ENCODE measurements around the gene PLCL2. TPM values are rescaled to one million over a fixed set of nuclear protein-coding genes. Genes with fewer than 3 reads are reported as not detected.

Gene PLCL2
- total and polyA plus RNA-seq, 2 donors (not counting 1 experiment from before 2014, with no cell fraction given), result 21.7 to 55.2 TPM

DNA sequence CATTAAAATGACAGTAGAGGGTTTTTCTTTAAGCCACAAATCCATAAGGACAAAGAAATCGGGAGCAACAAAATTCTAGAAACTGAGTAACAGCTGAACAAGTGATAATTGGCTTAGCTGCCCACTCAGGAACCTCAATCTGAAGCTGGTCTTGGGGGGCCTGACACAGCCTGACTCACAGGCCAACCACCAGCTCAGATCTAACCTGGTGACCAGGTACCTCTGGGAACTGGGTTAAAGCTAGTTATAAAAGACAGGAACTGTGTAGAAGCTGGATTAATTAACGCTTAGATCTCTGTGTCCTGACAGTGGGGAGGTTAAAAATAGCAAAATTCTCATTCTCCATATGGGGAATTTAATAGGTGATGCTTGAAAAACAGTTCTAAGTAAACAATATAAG is 161.9 kb downstream of the PLCL2 start:
- H3K27ac Mint-ChIP-seq, result no peak overlapping the region
- Histone ChIP-seq H3K27ac (ENCODE audit: low read length in 2 of 2) (no peak overlapping the region), H3K4me3 (ENCODE audit: control extremely low read depth in 1 of 5, extremely low read depth in 1 of 5, insufficient read depth in 1 of 5, low read depth in 2 of 5, low read length in 4 of 5) (no peak overlapping the region), H4K20me1 (ENCODE audit: control insufficient read depth, insufficient read depth, low read length, poor library complexity, severe bottlenecking) (peaks cover 2% of the 10 kb centered on the region), H3K4me2 (replicated peaks; ENCODE audit: low read depth, low read length, poor library complexity, severe bottlenecking) (no peak overlapping the region), H3K79me2 (ENCODE audit: control insufficient read depth, insufficient read depth, low read length) (peaks cover 1% of the 10 kb centered on the region), H3K9ac (ENCODE audit: low read length) (no peak overlapping the region), H3K27me3 (replicated peaks in 1 of 4; ENCODE audit: control extremely low read depth in 1 of 4, control insufficient read depth in 3 of 4, insufficient read depth in 4 of 4, low read length in 3 of 4) (no peaks in the 10 kb centered on the region), H2AFZ (ENCODE audit: insufficient read depth, low read depth, low read length, poor library complexity, severe bottlenecking) (no peak overlapping the region), H3K9me3 (ENCODE audit: control extremely low read depth in 1 of 3, control insufficient read depth in 2 of 3, insufficient read depth in 1 of 3, low read length in 2 of 3) (peaks cover 0 to 2% (median 0%) of the 10 kb centered on the region in 3 donors), H3K4me1 (ENCODE audit: control insufficient read depth in 2 of 2, insufficient read depth in 2 of 2, low read length in 2 of 2) (no peaks in the 10 kb centered on the region), H3K36me3 (replicated peaks in 1 of 2; ENCODE audit: control extremely low read depth in 1 of 2, control insufficient read depth in 1 of 2, extremely low read depth in 1 of 2, insufficient read depth in 2 of 2, low read length in 1 of 2) (peaks cover 12 to 48% of the 10 kb centered on the region in 2 experiments)
- peaks cover 13% of the 10 kb centered on the region for H3K4me1 Mint-ChIP-seq
- TF ChIP-seq, protein P1, sequence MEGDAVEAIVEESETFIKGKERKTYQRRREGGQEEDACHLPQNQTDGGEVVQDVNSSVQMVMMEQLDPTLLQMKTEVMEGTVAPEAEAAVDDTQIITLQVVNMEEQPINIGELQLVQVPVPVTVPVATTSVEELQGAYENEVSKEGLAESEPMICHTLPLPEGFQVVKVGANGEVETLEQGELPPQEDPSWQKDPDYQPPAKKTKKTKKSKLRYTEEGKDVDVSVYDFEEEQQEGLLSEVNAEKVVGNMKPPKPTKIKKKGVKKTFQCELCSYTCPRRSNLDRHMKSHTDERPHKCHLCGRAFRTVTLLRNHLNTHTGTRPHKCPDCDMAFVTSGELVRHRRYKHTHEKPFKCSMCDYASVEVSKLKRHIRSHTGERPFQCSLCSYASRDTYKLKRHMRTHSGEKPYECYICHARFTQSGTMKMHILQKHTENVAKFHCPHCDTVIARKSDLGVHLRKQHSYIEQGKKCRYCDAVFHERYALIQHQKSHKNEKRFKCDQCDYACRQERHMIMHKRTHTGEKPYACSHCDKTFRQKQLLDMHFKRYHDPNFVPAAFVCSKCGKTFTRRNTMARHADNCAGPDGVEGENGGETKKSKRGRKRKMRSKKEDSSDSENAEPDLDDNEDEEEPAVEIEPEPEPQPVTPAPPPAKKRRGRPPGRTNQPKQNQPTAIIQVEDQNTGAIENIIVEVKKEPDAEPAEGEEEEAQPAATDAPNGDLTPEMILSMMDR (IDR thresholded peaks at IDR 0.05), result no peak
- TF ChIP-seq EZH2 (IDR thresholded peaks at IDR 0.05; ENCODE audit: borderline replicate concordance, insufficient read depth, low read depth, low read length, poor library complexity, severe bottlenecking), result no peak
- CTCF ChIA-PET, result interaction anchor here (0.7 to 1.1 kb wide), 2 partner anchors 19 to 35 kb away, joined by 4 read pairs; no protein-coding TSS in a partner anchor
- POLR2A ChIA-PET, result no interaction called here
- 100% methylated on average over 1 of the region's 2 CpGs for WGBS (ENCODE audit: insufficient coverage)
- H3K4me3 Mint-ChIP-seq, result no peak overlapping the region
- ATAC-seq (ENCODE audit: low read depth) (no peak), DNase-seq (no peak)
- intact Hi-C loops (cut with micrococcal nuclease), result no loop called here
- H3K27me3 Mint-ChIP-seq, result no peaks in the 10 kb centered on the region
- no peaks in the 10 kb centered on the region for H3K9me3 Mint-ChIP-seq (ENCODE audit: insufficient read depth)

DNA sequence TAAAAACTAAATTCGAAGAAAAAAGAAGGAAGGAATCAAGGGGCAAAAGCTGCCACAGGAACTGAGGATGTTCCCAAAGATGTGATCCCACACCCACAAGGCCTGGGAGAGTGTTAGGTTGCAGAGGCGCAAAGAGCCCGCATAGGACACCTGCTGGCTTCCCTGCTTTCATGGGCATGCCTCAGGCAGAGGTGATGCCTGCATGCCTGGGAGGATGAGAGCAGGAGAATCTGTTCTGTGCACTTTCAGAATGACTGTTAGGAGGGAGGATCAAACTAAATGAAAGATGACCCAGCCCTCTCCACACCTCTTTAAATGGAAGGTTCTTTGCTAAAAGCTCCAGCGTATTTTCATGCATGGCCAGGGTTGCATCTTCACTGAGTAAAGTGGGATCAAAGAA is 162.4 kb downstream of the PLCL2 start:
- no peaks in the 10 kb centered on the region for H4K20me1 ChIP-seq (ENCODE audit: control insufficient read depth, insufficient read depth, low read length, poor library complexity, severe bottlenecking)
- Mint-ChIP-seq H3K9me3 (ENCODE audit: insufficient read depth) (no peaks in the 10 kb centered on the region), H3K4me1 (peaks cover 18% of the 10 kb centered on the region), H3K27me3 (no peaks in the 10 kb centered on the region), H3K27ac (no peak overlapping the region), H3K4me3 (no peak overlapping the region)
- no peak overlapping the region for H3K4me3 ChIP-seq (ENCODE audit: control extremely low read depth in 1 of 5, extremely low read depth in 1 of 5, insufficient read depth in 1 of 5, low read depth in 2 of 5, low read length in 4 of 5)
- no peaks in the 10 kb centered on the region for H3K79me2 ChIP-seq (ENCODE audit: control insufficient read depth, insufficient read depth, low read length)
- no peaks in the 10 kb centered on the region for H3K27me3 ChIP-seq (replicated peaks in 1 of 4; ENCODE audit: control extremely low read depth in 1 of 4, control insufficient read depth in 3 of 4, insufficient read depth in 4 of 4, low read length in 3 of 4)
- CTCF ChIA-PET, result interaction anchor here (0.7 to 1.1 kb wide), 2 partner anchors 18 to 35 kb away, joined by 4 read pairs; no protein-coding TSS in a partner anchor
- no peak for ATAC-seq (ENCODE audit: low read depth)
- POLR2A ChIA-PET, result no interaction called here
- peaks cover 0 to 2% (median 0%) of the 10 kb centered on the region in 3 donors for H3K9me3 ChIP-seq (ENCODE audit: control extremely low read depth in 1 of 3, control insufficient read depth in 2 of 3, insufficient read depth in 1 of 3, low read length in 2 of 3)
- TF ChIP-seq EZH2 (IDR thresholded peaks at IDR 0.05; ENCODE audit: borderline replicate concordance, insufficient read depth, low read depth, low read length, poor library complexity, severe bottlenecking), result no peak
- TF ChIP-seq, protein P1 (IDR thresholded peaks at IDR 0.05), result no peak
- WGBS (ENCODE audit: insufficient coverage), result 100% methylated on average over 1 of the region's 4 CpGs
- no peak overlapping the region for H3K9ac ChIP-seq (ENCODE audit: low read length)
- intact Hi-C loops (cut with micrococcal nuclease), result no loop called here
- H3K27ac ChIP-seq (ENCODE audit: low read length in 2 of 2), result no peak overlapping the region
- H3K4me2 ChIP-seq (replicated peaks; ENCODE audit: low read depth, low read length, poor library complexity, severe bottlenecking), result no peak overlapping the region
- DNase-seq, result no peak
- H3K4me1 ChIP-seq (ENCODE audit: control insufficient read depth in 2 of 2, insufficient read depth in 2 of 2, low read length in 2 of 2), result peaks cover 0 to 2% of the 10 kb centered on the region in 2 donors
- H3K36me3 ChIP-seq (replicated peaks in 1 of 2; ENCODE audit: control extremely low read depth in 1 of 2, control insufficient read depth in 1 of 2, extremely low read depth in 1 of 2, insufficient read depth in 2 of 2, low read length in 1 of 2), result peaks cover 12 to 48% of the 10 kb centered on the region in 2 experiments
- no peak overlapping the region for H2AFZ ChIP-seq (ENCODE audit: insufficient read depth, low read depth, low read length, poor library complexity, severe bottlenecking)

Measured in B cell (primary cell).